GM12891 (cell line): ENCODE data around the gene VPS11.

Experiments
- PAX5 ChIP-seq: IDR thresholded peaks from 2 replicates; pipeline ENCODE4 v1.6.1; 2011; ENCODE audit warnings: low read length, moderate library complexity, mild to moderate bottlenecking; ENCODE audit not compliant: insufficient read depth, severe bottlenecking
- POLR2A ChIP-seq: IDR thresholded peaks from 2 replicates; pipeline ENCODE4 v1.6.1; 2011; ENCODE audit warnings: low read depth, low read length, control low read depth
- POLR2AphosphoS5 ChIP-seq: IDR thresholded peaks from 2 replicates; pipeline ENCODE4 v1.6.1; 2011; ENCODE audit warnings: low read depth, low read length, control low read depth
- POU2F2 ChIP-seq: IDR thresholded peaks from 2 replicates; pipeline ENCODE4 v1.6.1; 2011; ENCODE audit warnings: low read depth, mild to moderate bottlenecking, control low read depth, low read length, moderate library complexity
- SPI1 ChIP-seq: IDR thresholded peaks from 2 replicates; pipeline ENCODE4 v1.6.1; 2011; ENCODE audit warnings: low read depth, low read length, control low read depth
- TAF1 ChIP-seq: IDR thresholded peaks from 2 replicates; pipeline ENCODE4 v1.6.1; 2011; ENCODE audit warnings: low read depth, low read length, control low read depth

- TF ChIP-seq POLR2A (no peak), POLR2AphosphoS5 (no peak), TAF1 (no peak), PAX5 (no peak), SPI1 (no peak), POU2F2 (no peak)
Observed at GRCh38 chr11:119019996-119020395, 47.6 kb upstream of the VPS11 start.
